Smooth muscle cell (in vitro differentiated cells): ENCODE data around the gene GAPDHS. TPM values are rescaled to one million over a fixed set of nuclear protein-coding genes. Genes with fewer than 3 reads are reported as not detected.

Experiments used
- DNase-seq: peaks from one replicate; lab custom pipeline; 2025; ENCODE audit not compliant: unreplicated experiment; lab: John Stamatoyannopoulos, UW
- H2AFZ ChIP-seq: fragments of 200-600 bp; sonication (generic); 2 replicates; pipeline ENCODE4 v1.6.0; 2016; ENCODE audit warnings: antibody characterized with exemption, low read depth, mild to moderate bottlenecking
- H3F3A ChIP-seq: fragments of 200-600 bp; sonication (generic); 2 replicates; pipeline ENCODE4 v1.6.0; 2017; ENCODE audit warnings: antibody characterized with exemption, low read depth
- H3K27ac ChIP-seq: fragments of 200-600 bp; sonication (generic); 2 replicates; pipeline ENCODE4 v1.5.1; 2016; ENCODE audit warnings: low read depth, mild to moderate bottlenecking
- H3K27me3 ChIP-seq: fragments of 200-600 bp; sonication (generic); 2 replicates; pipeline ENCODE4 v1.6.1; 2016; ENCODE audit warnings: low read depth, mild to moderate bottlenecking
- H3K36me3 ChIP-seq: fragments of 200-600 bp; sonication (generic); 2 replicates; pipeline ENCODE4 v1.5.1; 2016; ENCODE audit warnings: low read depth
- H3K4me1 ChIP-seq: fragments of 200-600 bp; sonication (generic); 2 replicates; pipeline ENCODE4 v1.5.1; 2016; ENCODE audit warnings: low read depth
- H3K4me2 ChIP-seq: fragments of 200-600 bp; sonication (generic); 2 replicates; pipeline ENCODE4 v1.6.0; 2016; ENCODE audit warnings: mild to moderate bottlenecking
- H3K4me3 ChIP-seq: fragments of 200-600 bp; sonication (generic); 2 replicates; pipeline ENCODE4 v1.5.1; 2016; ENCODE audit warnings: mild to moderate bottlenecking
- H3K79me2 ChIP-seq: fragments of 200-600 bp; sonication (generic); 2 replicates; pipeline ENCODE4 v1.6.0; 2016; ENCODE audit warnings: low read depth, mild to moderate bottlenecking
- H3K9ac ChIP-seq: fragments of 200-600 bp; sonication (generic); 2 replicates; pipeline ENCODE4 v1.6.0; 2016; ENCODE audit warnings: low read depth
- H3K9me3 ChIP-seq: fragments of 200-600 bp; sonication (generic); replicated peaks from 2 replicates; pipeline ENCODE4 v1.5.1; 2016; ENCODE audit warnings: low read depth
- H4K20me1 ChIP-seq: fragments of 200-600 bp; sonication (generic); 2 replicates; pipeline ENCODE4 v1.6.0; 2016; ENCODE audit warnings: low read depth
- WGBS: methylation state at CpG from one replicate; pipeline ENCODE4 v1.1.7; 2016; ENCODE audit warnings: low lambda C conversion rate; 5-methylcytosine and 5-hydroxymethylcytosine counted together
- polyA plus RNA-seq: library from polyadenylated mRNA; unstranded; fragments of >200 nt; fragmentation: Nextera tagmentation; extraction: Ambion mirVana; gene quantifications from 2 replicates; pipeline ENCODE4 v1.2.1, GENCODE V29; 2016
- total RNA-seq: library from RNA; depleted of rRNA; stranded (reverse); fragments of >200 nt; gene quantifications from 2 replicates; pipeline ENCODE4 v1.2.3, GENCODE V29; 2014
- TF ChIP-seq, protein P1 (sequence below): fragments of 200-600 bp; sonication (generic); IDR thresholded peaks from 2 replicates; pipeline ENCODE4 v1.5.1; 2017; ENCODE audit warnings: borderline replicate concordance, mild to moderate bottlenecking, antibody characterized with exemption; ENCODE audit not compliant: insufficient read depth, poor library complexity, severe bottlenecking

Gene GAPDHS
- total and polyA plus RNA-seq, 2 experiments from 2014 or later = 0.16 TPM; not detected in 1

DNA sequence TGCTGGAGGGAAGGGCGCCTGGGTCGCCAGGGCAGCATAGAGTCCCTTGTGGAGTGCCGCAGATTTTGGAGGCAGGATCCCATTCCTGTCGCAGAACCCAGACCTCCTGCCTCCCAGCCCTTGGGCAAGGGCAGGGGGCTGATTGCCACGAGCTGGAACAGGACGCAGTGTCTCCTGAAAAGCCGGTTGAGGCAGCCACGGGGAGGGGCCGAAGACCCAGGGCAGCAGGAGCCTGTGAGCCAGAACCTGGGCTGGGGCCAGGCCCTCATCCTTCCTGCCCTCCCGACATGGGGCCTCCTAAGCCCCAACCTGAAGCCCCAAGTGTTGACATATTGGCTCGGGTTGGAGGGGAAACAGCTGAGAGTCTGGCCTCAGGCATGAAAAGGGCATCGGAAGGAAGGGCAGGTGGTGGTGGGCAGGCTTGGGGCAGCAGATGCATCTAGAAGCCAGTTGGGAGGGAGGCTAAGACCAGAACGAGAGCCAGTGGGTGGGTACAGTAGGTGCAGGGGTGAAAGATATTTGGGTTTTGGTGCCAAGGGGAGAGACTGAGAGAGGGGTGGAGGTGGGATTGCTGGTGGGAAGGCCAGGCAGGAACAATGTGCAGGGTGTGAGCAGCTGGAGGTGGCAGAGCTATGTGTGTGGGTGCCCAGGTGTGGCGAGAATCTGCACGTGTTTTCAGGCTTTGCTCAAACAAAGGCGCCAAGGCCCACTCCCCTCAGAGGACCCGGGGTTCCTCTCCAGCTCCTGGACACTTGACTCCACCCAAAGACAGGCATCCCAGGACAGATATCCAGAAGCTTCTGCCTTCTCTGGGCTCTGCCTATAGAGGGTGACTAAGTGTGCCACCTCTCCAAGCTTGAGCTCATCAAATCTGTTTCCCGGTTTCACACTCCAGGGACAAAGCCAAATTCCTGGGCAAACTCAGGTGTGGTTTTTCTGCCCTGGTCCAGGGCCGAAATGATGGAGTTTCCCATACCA is 3.7 kb upstream of the GAPDHS start:
- TF ChIP-seq, protein P1, sequence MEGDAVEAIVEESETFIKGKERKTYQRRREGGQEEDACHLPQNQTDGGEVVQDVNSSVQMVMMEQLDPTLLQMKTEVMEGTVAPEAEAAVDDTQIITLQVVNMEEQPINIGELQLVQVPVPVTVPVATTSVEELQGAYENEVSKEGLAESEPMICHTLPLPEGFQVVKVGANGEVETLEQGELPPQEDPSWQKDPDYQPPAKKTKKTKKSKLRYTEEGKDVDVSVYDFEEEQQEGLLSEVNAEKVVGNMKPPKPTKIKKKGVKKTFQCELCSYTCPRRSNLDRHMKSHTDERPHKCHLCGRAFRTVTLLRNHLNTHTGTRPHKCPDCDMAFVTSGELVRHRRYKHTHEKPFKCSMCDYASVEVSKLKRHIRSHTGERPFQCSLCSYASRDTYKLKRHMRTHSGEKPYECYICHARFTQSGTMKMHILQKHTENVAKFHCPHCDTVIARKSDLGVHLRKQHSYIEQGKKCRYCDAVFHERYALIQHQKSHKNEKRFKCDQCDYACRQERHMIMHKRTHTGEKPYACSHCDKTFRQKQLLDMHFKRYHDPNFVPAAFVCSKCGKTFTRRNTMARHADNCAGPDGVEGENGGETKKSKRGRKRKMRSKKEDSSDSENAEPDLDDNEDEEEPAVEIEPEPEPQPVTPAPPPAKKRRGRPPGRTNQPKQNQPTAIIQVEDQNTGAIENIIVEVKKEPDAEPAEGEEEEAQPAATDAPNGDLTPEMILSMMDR = no peak
- no peaks in the 10 kb centered on the region for H4K20me1 ChIP-seq
- WGBS = 84% methylated on average over 18 of the region's 19 CpGs
- no peak overlapping the region for H3K27ac ChIP-seq
- H3F3A ChIP-seq = no peaks in the 10 kb centered on the region
- H3K4me3 ChIP-seq = no peak overlapping the region
- H3K4me1 ChIP-seq = peaks cover 4% of the 10 kb centered on the region
- no peak overlapping the region for H3K4me2 ChIP-seq
- H3K36me3 ChIP-seq = no peaks in the 10 kb centered on the region
- H3K27me3 ChIP-seq = peaks cover 6% of the 10 kb centered on the region
- no peak overlapping the region for H3K9ac ChIP-seq
- H3K79me2 ChIP-seq = no peaks in the 10 kb centered on the region
- no peaks in the 10 kb centered on the region for H3K9me3 ChIP-seq
- no peak for DNase-seq
- no peak overlapping the region for H2AFZ ChIP-seq

GRCh38 chr19:35531291-35531690 is 2.0 kb upstream of the GAPDHS start:
- no peaks in the 10 kb centered on the region for H4K20me1 ChIP-seq
- no peak overlapping the region for H3K4me3 ChIP-seq
- TF ChIP-seq, protein P1 = no peak
- peaks cover 4% of the 10 kb centered on the region for H3K4me1 ChIP-seq
- no peak overlapping the region for H3K4me2 ChIP-seq
- H3K27me3 ChIP-seq = no peaks in the 10 kb centered on the region
- WGBS = 75% methylated on average over 6 of the region's 6 CpGs
- no peak overlapping the region for H3K27ac ChIP-seq
- no peaks in the 10 kb centered on the region for H3K9me3 ChIP-seq
- H3K36me3 ChIP-seq = no peaks in the 10 kb centered on the region
- no peaks in the 10 kb centered on the region for H3F3A ChIP-seq
- no peak overlapping the region for H2AFZ ChIP-seq
- no peak for DNase-seq
- H3K9ac ChIP-seq = no peak overlapping the region
- H3K79me2 ChIP-seq = no peaks in the 10 kb centered on the region

DNA sequence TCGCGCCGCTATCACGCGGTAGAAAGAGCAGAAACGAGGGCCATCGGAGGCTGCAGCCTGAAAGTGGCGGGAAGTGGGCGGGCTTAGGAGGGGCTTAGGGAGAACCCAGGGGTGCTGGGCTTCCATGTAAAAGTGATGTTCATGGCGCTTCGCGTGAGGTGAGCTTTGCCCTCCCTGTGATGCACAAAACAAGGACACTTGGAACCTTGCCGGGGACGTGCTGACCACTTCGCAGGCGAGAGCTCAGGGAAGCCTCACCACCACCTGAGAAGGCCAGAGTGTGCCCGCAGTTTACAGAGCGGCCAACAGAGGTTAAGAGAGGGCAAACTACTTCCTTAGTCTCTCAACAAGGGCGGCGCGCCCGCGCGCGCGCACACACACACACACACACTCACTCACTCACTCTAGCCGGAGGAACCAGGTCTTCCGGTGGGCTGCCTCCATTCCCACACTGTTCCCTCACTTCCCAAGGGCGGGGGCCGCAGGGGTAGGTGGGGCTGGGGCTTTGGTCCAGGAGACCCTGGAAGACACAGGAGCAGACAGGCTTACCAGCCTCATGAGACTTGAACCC is 651 bp downstream of the GAPDHS start:
- 61% methylated on average over 28 of the region's 30 CpGs for WGBS
- H3K4me2 ChIP-seq = no peak overlapping the region
- no peak overlapping the region for H3K4me3 ChIP-seq
- no peak overlapping the region for H3K27ac ChIP-seq
- no peaks in the 10 kb centered on the region for H3F3A ChIP-seq
- H3K36me3 ChIP-seq = no peaks in the 10 kb centered on the region
- peaks cover 4% of the 10 kb centered on the region for H3K4me1 ChIP-seq
- TF ChIP-seq, protein P1 = no peak
- H4K20me1 ChIP-seq = no peaks in the 10 kb centered on the region
- no peaks in the 10 kb centered on the region for H3K9me3 ChIP-seq
- H3K27me3 ChIP-seq = no peaks in the 10 kb centered on the region
- no peak overlapping the region for H2AFZ ChIP-seq
- H3K79me2 ChIP-seq = no peaks in the 10 kb centered on the region
- DNase-seq = no peak
- no peak overlapping the region for H3K9ac ChIP-seq
